ENCODE results near the gene SLC2A9.
"Not testable (repeated sequence)": the region's sequence is repeated elsewhere in the genome, so short reads cannot be mapped to it uniquely, and the experiment has no call there.

SLC2A9 gene

DNA sequence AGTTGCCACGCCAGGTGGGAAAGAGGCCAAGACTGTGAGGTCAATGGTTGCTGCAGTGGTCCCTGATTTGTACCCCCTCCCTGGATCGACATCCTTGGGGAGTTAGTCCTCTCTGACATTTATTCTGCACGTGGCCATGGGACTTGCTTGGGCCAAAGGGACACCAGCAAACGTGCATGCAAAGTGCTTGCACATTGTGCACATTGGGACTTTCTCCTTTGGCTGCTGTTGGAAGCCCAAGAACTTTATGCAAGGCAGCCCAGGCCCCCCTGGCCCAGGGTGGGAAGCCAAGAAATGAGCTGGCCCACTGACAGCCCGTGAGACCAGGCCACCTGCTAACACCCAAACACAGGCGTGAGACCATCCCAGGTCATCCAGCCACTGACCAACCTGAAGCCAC, 38.1 kb downstream of the SLC2A9 start:
- DNase-seq (ENCODE audit: low read depth) = no peak
- TF ChIP-seq CTCF (IDR thresholded peaks at IDR 0.05; ENCODE audit: control insufficient read depth, extremely low read depth, insufficient read depth) = no peak
- no peak overlapping the region for H3K4me3 ChIP-seq (ENCODE audit: low read depth, low read length)

GRCh38 chr4:9981899-9982298, 39.4 kb downstream of the SLC2A9 start:
- H3K4me3 ChIP-seq (ENCODE audit: low read depth, low read length); DNase-seq (ENCODE audit: low read depth): not testable (repeated sequence)

DNA sequence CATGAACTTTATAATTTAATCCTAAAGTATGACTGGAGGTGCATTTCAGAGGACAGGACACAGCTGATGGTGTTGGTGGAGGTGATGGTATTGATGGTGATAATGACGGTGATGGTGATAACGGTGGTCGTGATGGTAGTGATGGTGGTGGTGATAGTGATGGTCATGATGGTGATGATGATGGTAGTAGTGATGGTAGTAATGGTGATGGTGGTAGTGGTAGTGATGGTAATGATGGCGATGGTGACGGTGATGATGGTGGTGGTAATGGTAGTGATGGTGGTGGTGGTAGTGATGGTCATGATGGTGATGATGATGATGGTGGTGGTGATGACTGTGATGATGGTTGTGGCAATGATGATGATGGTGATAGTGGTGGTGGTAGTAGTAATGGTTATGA, 40.4 kb downstream of the SLC2A9 start:
- no peak overlapping the region for H3K4me3 ChIP-seq (ENCODE audit: low read depth, low read length)
- no peak for DNase-seq (ENCODE audit: low read depth)
- TF ChIP-seq CTCF (IDR thresholded peaks at IDR 0.05; ENCODE audit: control insufficient read depth, extremely low read depth, insufficient read depth) = no peak

DNA sequence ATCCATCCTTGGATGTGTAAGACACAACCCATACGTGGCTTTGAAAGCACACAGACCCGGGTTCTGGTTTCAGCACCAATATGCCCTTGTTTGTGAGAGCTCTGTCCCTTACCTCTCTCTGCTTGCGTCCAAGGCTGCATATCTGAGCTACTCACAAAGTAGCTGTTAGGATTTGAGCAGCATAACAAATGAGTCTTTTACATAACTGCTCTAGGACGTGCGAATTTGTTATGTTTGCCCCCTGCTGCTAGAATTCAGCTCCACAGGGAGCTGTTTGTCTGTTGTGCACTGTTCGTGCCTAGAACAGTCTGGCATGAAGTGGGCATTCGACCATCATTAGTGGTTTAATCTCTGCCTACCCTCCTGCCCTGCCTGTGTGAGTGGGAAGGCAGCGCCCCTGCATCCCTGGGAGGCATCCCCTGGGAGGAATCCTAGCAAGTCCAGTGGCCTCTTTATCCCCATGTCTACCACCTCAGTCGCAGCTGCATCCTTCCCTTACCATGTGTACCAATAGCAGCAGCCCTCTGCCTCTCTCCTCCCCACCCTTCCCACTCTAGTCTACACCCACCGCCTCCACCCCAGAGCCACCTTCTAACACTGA, 42.1 kb downstream of the SLC2A9 start:
- DNase-seq (ENCODE audit: low read depth) = no peak
- no peak for TF ChIP-seq CTCF (IDR thresholded peaks at IDR 0.05; ENCODE audit: control insufficient read depth, extremely low read depth, insufficient read depth)
- no peak overlapping the region for H3K4me3 ChIP-seq (ENCODE audit: low read depth, low read length)

GRCh38 chr4:9977518-9978031, 43.7 kb downstream of the SLC2A9 start:
- no peak for TF ChIP-seq CTCF (IDR thresholded peaks at IDR 0.05; ENCODE audit: control insufficient read depth, extremely low read depth, insufficient read depth)
- H3K4me3 ChIP-seq (ENCODE audit: low read depth, low read length) = no peak overlapping the region
- DNase-seq (ENCODE audit: low read depth) = no peak

GRCh38 chr4:9976781-9977180, 44.5 kb downstream of the SLC2A9 start:
- no peak for DNase-seq (ENCODE audit: low read depth)
- H3K4me3 ChIP-seq (ENCODE audit: low read depth, low read length) = no peak overlapping the region
- no peak for TF ChIP-seq CTCF (IDR thresholded peaks at IDR 0.05; ENCODE audit: control insufficient read depth, extremely low read depth, insufficient read depth)

DNA sequence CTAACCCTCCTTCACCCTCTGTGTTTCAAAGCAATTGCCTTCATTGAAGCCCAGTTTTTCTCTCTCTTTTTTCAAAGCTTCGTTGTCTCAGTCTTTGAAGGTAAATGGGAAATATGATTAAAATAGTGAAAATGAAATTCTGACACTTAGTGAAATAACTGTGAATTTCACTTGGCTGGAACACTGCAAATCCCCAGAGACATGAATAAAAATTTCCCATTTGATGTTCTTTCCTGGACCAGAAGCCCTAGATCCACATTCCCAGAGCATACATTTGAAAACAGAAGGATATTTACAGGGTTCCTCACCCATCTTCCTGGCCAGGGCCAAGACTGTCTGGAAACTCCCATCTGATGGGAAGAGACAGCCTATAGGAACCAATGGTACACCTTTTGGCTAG, 45.0 kb downstream of the SLC2A9 start:
- DNase-seq (ENCODE audit: low read depth) = no peak
- no peak overlapping the region for H3K4me3 ChIP-seq (ENCODE audit: low read depth, low read length)
- TF ChIP-seq CTCF (IDR thresholded peaks at IDR 0.05; ENCODE audit: control insufficient read depth, extremely low read depth, insufficient read depth) = no peak

Measured in LNCaP clone FGC (cell line).